H4 (cell line): ENCODE measurements around the gene PLA2G2C. TPM values are rescaled to one million over a fixed set of nuclear protein-coding genes. Genes with fewer than 3 reads are reported as not detected.
"Not testable (repeated sequence)": the region's sequence is repeated elsewhere in the genome, so short reads cannot be mapped to it uniquely, and the experiment has no call there.

Experiments
- DNase-seq: peaks from one replicate; pipeline ENCODE4 v3.0.0-alpha.2; 2015; ENCODE audit warnings: low spot score
- total RNA-seq: library from RNA; depleted of rRNA; stranded (reverse); fragments of >200 nt; shearing (Covaris generic); gene quantifications from 2 replicates; pipeline ENCODE4 v1.2.3, GENCODE V29; 2014; rRNA removed

The PLA2G2C gene
- total RNA-seq, 1 experiment from 2014 or later = not detected

- no peak for DNase-seq
Observed at GRCh38 chr1:20134995-20135394, 51.3 kb downstream of the PLA2G2C start.

GRCh38 chr1:20130518-20130917 is 55.8 kb downstream of the PLA2G2C start:
- not testable (repeated sequence) for DNase-seq

- DNase-seq = no peak
Observed at GRCh38 chr1:20126806-20127440, 59.4 kb downstream of the PLA2G2C start.

GRCh38 chr1:20126041-20126805 is 60.1 kb downstream of the PLA2G2C start:
- no peak for DNase-seq

- DNase-seq = no peak
Observed at GRCh38 chr1:20125100-20125499, 61.2 kb downstream of the PLA2G2C start.

GRCh38 chr1:20124456-20125057 is 61.8 kb downstream of the PLA2G2C start:
- peak; percentile 81 for DNase-seq

- no peak for DNase-seq
Observed at GRCh38 chr1:20123722-20124455, 62.4 kb downstream of the PLA2G2C start.

GRCh38 chr1:20120796-20121195 is 65.5 kb downstream of the PLA2G2C start:
- no peak for DNase-seq

- DNase-seq = no peak
Observed at GRCh38 chr1:20119347-20119746, 67.0 kb downstream of the PLA2G2C start, which contains the start of gene PLA2G2D. Gene PLA2G2D (minus strand): TSS chr1:20119536. CDS start chr1:20119498, 38 bp downstream.

- DNase-seq = no peak
Observed at GRCh38 chr1:20117236-20117635, 69.1 kb downstream of the PLA2G2C start.

- DNase-seq = no peak
Observed at GRCh38 chr1:20115916-20116315, 70.4 kb downstream of the PLA2G2C start.

- no peak for DNase-seq
Observed at GRCh38 chr1:20115479-20115878, 70.8 kb downstream of the PLA2G2C start.

- no peak for DNase-seq
Observed at GRCh38 chr1:20114021-20114648, 72.2 kb downstream of the PLA2G2C start.

Other genes with a start within 250 kb of the PLA2G2C start
- gene PLA2G2A, start 206.9 kb downstream of the PLA2G2C start, total RNA-seq = not detected in 2 replicates
- gene PLA2G5, start 116.3 kb downstream of the PLA2G2C start, total RNA-seq = not detected in 2 replicates
- gene PLA2G2D, start 67.0 kb downstream of the PLA2G2C start, total RNA-seq = not detected in 2 replicates
- not detected in 2 replicates for gene PLA2G2F, start 47.2 kb downstream of the PLA2G2C start, total RNA-seq
- not detected in 2 replicates for gene UBXN10, start 422 bp downstream of the PLA2G2C start, total RNA-seq
- not detected in 2 replicates for gene VWA5B1, start 104.4 kb upstream of the PLA2G2C start, total RNA-seq